DMS114 treated with DMSO at 0.1 percent for 48 hours (cell line): ENCODE measurements around the gene STX1B.

Source experiments
- DNase-seq: peaks from one replicate; lab custom pipeline; 2025; ENCODE audit not compliant: unreplicated experiment; lab: John Stamatoyannopoulos, UW

Gene STX1B

DNA sequence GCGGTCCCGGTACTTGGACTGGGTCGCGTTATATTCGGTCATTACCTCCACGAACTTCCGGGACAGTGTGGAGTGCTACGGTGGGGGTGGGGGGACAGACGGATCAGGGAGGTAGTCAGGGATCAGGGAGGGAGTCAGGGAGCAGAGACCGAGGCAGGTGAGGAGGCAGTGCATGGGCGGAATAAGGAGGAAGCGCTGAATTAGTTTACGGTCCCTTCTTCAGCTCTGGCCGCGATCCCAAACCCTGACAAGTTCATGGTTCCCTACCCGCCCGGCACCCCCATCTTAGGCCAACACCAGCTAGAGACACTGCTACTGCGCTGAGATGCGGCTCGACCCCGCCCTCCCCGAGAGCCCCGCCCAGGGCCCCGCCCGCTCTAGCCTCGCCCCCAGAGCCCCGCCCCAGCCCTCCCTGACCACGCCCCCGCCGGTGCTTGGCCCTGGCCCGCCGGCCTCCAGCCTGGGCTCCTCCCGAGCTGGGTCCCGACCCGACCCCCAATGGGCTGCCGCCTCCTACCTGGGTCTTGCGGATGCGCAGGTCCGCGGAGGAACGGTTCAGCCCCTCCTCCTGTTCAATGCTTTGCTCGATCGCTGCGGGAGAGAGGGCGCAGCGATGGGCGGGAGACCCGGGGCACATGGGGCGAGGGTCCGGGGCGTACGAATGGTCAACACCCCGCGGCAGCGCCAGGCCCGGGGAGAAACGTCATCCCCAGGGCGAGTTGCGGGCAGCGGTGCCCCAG, 13.3 kb downstream of the STX1B start:
- DNase-seq = peak; percentile 49

DNA sequence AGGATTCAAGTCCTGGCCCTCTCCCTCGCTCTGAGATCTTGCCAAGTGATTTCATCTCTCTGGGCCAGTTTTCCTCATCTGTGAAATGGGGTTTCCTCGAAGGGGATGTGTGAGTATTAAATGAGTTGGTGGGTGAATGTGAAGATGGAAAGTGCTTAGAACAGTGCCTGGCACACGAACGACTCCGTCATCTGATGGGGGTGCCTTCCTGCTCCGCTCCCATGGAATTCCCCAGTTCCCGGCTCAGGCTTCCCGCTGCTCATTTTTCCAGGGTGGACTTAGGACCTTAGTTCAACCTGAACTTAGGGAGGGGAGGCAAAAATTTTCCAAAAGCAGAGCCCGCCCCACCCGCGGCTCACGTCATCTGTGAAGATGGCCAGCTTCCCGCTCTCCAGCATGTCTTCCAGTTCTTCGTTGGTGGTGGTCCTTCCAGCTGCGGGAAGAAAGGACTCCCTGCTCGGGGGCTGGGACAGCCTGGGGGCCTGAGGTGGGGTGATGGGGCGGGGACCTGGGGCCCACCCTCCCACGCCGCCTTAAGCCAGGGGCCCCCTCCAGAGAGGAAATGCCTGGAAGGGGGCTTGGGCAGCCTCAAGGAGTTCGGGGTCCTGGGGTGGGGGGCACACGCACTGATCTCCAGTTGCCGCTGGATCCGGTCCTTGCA, 14.0 kb downstream of the STX1B start:
- DNase-seq = no peak

DNA sequence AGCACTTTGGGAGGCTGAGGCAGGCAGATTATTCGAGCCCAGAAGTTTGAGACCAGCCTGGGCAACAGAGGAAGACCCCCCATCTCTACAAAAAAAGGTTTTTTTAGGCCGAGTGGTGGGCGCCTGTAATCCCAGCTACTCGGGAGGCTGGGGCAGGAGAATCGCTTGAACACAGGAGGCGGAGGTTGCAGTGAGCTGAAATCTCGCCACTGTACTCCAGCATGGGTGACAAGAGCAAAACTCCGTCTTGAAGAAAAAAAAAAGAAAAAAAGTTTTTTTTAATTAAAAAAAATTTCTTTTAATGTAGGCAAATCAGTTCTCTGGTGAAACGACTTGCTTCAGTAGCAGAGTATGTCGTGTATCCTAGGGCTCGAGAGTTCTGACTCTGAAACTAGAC, 14.5 kb downstream of the STX1B start:
- DNase-seq = no peak

DNA sequence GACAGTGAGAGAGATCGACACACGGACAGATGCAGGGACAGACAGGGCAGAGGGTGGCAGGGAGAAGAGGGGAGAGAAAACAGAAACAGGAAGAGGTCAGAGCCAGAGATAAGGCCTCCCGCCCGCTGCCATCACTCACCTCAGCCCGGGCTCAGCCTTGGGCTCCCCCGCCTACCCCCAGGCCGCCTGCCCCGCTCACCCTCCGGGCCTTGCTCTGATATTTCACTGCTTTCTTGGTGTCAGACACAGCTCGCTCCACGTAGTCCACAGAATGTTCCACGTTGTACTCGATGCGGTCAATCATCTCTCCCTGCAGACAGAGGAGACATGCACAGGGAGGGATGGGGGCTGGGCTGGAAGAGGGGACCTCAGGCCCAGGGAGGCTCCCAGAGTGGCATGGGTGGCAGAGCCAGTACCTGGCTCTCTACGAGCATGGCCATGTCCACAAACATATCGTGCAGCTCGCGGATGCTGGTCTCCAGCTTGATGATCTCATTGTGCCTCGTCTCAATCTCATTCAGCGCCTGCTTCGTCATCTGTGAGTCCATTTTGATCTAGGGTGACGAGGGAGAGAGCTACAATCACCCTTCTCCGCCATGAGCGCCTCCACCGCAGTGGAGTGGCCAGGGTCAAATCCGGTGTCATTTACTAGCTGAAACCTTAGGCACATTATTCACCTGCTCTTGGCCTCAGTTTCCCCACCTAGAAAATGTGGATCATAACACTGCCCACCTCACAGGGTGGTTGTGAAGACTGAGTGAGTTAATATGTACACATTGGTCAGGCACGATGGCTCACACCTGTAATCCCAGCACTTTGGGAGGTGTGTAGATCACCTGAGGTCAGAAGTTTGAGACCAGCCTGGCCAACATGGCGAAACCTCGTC, 17.3 kb downstream of the STX1B start:
- DNase-seq = no peak

DNA sequence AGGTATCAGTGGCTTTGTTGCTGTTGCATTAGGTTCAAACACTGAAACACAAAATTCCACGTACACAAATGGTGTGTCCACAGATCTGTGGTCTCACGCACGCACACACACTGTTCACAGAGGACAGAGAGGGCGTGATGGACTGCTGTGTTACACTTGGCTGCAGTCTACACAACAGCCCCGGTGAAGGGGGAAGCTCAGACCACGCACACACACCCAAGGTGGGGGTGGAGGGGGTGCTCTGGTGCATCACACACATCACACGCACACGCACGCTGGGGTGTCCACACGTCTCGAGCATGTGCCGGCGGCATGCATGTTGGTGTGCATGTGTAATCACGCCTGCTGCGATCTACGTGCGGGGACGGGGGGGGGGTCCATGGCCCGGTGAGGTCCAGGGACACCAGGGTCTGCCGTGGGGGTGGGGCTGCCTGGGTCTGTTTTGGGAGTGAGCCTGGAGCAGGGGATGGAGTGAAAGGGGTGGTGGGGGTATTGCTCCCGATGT, 18.1 kb downstream of the STX1B start:
- no peak for DNase-seq

DNA sequence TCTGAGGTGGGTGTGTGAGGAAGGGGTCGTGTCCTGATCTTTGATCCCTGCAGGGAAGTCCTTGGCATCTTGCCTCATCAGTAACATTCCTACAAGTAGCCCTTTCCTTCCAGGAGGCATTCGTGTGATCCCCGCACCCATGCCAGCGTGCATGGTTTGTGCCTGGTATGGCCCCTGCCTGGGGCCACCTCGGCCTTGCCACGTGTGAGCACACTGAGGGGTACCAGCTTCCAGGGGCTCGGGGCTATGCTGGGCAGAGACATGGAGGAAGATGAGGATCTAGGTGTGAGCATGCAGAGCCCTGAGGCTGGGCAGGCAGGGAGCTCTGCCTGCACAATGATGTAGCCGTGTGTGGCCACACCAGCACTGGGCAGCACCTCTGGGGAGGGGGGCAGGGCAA, 19.4 kb downstream of the STX1B start:
- DNase-seq = no peak

DNA sequence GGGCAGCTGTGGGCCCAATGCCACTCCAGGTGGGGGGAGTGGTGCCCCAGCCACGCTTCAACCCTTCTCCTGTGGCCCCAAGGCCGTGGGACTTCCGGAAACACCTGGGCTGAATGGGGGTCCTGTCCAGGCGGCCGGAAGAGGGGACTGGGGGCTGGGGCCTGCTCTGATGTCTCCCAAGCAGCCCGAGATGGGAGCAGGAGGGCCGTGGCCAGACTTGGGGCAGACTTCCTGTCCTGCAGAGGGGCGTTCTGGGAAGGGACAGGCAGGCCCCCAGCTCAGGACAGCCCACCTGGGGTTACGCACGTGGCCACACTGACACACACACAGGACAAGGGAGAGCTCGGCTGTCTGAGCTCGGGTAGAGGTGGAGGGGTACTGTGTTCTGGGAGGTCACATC, 20.3 kb downstream of the STX1B start:
- no peak for DNase-seq

DNA sequence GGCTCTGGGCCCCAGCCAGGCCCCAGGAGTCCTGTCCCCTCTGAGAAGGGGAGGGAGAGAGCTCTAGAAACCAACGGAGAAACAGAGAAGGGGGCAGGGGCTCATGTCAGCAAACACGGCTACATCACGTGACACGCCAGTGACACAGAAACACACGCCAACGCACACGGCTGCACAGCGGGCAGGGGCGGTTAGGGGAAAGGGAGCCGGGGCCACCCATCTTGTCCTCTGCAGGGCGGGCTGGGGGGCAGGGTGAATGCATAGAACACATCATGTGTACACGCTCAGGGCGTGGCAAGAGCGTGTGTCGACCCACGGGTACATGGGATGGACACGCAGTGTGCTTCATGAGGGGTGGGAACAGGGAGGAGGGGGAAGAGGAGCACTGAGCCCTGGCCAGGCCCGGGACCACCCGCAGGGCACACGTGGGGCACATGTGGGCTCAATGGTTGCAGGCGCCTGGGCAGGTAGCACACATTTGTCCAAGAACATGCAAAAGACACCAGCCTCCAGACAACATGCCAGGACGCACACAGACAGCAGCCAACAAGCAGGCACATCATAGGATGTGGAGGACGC, 20.9 kb downstream of the STX1B start:
- DNase-seq = no peak

DNA sequence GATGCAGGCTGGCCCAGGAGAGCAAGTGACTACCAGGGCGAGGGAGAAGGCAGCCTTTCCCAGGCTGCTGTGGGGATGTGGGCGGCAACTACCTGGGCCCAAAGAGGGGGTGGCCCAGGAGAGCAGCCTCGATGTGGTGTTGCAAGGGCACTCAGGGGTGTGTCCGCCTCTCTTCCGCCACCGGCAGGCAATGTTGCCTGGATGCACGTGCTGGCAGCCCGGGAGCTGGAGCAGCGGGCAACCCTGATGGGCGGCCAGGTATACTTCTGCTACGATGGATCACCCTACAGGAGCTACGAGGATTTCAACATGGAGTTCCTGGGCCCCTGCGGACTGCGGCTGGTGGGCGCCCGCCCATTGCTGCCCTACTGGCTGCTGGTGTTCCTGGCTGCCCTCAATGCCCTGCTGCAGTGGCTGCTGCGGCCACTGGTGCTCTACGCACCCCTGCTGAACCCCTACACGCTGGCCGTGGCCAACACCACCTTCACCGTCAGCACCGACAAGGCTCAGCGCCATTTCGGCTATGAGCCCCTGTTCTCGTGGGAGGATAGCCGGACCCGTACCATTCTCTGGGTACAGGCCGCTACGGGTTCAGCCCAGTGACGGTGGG, 22.8 kb downstream of the STX1B start:
- DNase-seq = no peak

DNA sequence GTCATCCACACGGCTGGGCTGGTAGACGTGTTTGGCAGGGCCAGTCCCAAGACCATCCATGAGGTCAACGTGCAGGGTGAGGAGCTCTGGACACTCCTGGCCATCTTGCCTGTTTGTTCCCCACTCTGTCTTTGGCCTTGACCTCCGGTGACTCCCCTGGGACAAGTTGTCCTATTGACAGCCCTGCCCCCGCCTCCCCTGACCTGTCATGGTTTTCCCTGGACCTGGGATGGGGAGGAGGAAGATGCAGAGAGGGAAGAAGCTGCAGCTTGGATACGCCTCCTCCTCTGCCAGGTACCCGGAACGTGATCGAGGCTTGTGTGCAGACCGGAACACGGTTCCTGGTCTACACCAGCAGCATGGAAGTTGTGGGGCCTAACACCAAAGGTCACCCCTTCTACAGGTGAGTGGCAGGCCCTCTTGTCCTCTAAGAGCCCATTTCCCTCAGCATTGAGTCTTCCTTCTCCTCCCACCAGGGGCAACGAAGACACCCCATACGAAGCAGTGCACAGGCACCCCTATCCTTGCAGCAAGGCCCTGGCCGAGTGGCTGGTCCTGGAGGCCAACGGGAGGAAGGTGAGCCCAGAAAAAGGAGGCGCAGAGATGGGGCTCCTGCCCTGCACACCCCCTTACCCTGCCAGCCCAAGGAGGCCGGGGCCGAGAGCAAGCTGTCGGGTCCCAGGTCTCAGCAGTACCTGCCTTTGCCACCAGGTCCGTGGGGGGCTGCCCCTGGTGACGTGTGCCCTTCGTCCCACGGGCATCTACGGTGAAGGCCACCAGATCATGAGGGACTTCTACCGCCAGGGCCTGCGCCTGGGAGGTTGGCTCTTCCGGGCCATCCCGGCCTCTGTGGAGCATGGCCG, 24.1 kb downstream of the STX1B start:
- no peak for DNase-seq

DNA sequence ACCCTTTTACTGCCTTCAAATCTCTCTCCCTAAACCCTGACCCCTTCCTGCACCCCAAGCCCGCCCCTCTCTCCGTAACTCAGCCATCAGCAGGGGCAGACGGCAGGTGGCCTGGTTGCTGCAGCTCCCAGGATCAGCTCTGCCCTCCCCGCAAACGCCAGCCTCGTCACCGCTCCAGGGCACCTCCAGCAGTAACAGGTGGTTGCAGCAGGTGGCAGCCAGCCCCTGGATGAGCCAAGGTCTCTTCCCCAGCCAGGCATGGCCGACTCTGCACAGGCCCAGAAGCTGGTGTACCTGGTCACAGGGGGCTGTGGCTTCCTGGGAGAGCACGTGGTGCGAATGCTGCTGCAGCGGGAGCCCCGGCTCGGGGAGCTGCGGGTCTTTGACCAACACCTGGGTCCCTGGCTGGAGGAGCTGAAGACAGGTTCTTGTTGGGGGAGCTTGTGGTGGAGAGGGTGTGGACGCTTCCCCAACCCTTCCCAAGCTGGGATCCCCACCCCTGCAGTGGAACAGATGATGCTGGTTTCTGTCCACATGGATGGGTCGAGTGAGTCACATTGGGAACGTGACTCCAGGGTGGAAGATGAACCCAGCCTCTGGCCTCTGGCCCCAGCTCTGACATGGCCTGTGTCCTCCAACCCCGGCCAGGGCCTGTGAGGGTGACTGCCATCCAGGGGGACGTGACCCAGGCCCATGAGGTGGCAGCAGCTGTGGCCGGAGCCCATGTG, 24.9 kb downstream of the STX1B start:
- no peak for DNase-seq

DNA sequence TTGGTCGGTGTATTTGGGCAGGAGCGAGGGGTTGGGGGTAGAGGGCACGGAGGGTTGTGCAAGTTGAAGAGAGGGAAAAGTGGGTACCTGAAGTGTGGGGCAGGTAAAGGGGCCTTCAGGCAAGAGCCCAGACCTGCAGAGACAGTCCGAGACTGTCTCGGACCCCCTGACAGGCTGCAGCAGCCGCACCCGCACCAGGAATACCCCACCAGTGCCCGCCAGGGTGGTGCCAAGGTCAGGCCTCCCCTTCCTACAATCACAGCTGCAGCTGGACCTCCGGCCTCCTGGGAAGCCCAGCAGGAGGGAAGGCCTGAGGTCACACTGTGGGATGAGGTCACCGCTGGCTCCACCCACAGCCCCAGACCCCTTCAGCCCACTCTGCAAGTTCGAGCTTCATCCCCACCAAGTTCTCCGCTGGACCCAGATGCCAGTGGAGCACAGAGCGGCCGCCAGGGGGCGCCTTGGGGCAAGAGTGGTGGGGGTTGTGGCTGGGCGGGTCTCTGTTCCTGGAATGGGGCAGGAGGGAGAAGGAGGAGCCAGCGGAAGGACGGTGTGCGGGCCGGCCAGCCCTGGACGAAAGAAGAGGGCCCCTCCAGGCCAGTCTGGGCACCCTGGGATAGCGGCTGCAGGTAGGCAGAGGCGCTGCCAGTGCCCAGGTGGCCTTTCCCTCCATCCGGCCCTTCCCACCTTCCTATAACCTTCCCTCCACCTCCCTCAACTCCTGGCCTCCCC, 25.6 kb downstream of the STX1B start, which contains the start of gene HSD3B7:
TSS of gene HSD3B7 (plus strand) at position 539 of the 732 bp plus-strand sequence. CDS start 452 bp downstream, outside the sequence.
- DNase-seq = peak; percentile 49

DNA sequence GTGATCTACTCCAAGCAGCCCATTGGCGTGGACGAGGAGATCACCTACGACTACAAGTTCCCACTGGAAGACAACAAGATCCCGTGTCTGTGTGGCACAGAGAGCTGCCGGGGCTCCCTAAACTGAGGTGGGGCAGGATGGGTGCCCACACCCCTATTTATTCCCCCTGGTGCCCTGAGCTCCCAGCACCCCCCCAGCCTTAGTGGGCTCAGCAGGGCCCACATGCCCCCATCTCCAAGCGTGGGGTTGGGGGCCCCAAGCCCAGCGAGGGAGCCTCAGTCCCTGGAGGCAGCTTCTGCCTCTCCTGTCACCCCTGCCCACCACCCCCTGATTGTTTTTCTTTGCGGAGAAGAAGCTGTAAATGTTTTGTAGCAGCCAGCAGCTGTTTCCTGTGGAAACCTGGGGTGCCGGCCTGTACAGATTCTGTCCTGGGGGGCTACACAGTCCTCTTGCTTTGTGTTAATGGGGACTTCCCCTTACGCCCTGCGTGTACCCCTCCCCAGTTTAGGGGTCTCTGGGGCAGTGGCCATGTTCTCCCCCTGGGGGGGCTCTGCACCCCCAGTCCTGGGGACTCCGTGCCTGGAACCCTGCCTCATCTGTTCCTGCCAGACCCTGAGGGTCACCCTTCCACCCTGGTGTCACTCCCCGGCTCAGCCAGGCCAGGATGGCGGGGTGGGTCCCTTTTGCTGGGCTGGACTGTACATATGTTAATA, 26.4 kb downstream of the STX1B start:
- DNase-seq = no peak

DNA sequence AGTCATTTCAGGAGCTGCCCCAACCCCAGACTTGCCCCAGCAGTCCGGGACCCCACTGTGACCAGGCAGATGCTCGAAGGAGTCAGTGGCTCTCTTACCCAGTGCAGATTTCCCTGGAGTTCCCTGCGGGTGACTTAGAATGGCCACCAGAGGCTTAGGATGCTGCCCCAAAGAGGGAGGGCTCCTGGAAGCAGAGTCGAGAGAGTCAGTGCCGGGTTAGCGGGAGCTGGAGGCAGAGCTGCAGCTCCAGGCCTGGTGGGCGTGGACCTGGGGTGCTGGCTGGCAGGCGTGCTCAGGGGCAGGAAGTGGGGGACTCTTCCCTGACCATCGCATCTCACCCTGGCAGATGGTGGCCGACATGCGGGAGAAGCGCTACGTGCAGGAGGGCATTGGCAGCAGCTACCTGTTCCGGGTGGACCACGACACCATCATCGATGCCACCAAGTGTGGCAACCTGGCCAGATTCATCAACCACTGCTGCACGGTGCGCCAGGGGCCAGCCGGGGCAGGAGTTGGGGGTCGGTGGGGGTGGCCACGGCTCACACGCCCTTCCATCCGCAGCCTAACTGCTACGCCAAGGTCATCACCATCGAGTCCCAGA, 27.0 kb downstream of the STX1B start:
- no peak for DNase-seq

DNA sequence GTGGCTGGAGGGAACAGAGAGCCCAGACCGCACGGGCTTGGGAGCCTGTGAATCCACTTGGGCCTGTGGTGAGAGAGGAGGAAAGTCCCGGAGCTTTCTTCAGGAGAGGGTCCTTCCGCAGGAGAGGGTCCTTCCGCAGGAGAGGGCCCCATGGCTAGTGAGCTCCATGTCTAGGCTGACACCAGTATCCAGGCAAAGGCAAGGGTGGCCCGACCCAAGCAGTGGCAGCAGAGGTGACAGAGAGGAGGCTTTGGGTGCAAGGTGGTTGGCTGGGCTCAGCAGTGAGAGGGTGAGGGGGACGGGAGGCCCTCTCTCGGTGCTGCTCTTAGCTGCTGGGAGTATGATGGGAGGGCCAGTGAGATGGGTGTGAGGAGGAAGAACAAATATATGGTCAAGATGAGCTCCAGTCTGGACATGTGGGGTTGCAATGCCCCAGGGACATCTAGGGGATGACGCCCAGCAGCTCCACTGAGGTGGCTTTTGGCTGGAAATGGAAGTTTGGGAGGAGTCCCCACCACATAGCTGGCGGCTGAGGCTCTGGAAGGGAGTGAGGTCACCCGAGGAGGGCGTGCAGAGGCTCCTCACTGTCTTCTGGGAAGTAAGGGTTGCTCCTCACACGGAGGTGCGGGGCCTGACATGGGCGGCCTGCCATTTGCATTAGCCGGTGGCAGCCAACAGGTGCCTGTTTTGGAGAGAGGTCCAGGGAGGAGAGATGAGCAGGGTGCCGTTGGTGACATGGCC, 27.7 kb downstream of the STX1B start:
- no peak for DNase-seq

DNA sequence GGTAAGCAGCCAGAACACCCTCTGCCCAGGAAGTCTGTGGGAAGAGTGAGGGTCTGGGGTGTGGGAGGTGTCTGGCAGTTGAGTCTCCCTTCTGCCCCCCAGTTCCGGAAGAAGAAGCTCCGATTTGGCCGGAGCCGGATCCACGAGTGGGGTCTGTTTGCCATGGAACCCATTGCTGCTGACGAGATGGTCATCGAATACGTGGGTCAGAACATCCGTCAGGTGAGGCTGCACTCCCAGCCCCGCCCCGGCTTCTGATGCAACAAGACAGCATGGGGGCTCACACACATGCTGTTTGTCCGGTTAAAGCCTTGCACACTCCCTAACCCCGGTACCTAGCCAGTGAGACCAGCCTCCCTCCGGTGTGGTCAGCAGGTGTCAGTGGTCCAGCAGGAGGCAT, 29.5 kb downstream of the STX1B start:
- DNase-seq = no peak

DNA sequence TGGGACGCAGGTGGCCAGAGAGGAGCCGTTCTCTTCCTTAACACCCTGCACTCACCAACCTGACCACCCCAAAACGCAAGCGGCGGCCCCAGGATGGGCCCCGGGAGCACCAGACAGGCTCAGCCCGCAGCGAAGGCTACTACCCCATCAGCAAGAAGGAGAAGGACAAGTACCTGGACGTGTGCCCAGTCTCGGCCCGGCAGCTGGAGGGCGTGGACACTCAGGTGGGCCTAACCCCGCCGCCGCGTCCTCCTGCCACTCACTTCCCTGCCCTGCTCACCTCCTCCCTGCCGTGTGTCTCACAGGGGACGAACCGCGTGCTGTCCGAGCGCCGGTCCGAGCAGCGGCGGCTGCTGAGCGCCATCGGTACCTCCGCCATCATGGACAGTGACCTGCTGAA, 30.0 kb downstream of the STX1B start:
- DNase-seq = no peak
